GM12864 (cell line): ENCODE measurements around the gene CTNNBL1.

ENCODE experiments used
- DNase-seq: peaks from one replicate; pipeline ENCODE4 v3.0.0-alpha.2; 2011; ENCODE audit warnings: low read depth
- H3K4me3 ChIP-seq: 2 replicates; pipeline ENCODE4 v1.5.1; 2011; ENCODE audit warnings: mild to moderate bottlenecking, low read depth, low read length, control low read depth
- TF ChIP-seq, protein P1 (sequence below): IDR thresholded peaks from 2 replicates; pipeline ENCODE4 v1.5.1; 2011; ENCODE audit warnings: low read depth, mild to moderate bottlenecking, moderate library complexity, low read length, control low read depth, inconsistent platforms; ENCODE audit errors: missing control alignments

Gene CTNNBL1, protein sequence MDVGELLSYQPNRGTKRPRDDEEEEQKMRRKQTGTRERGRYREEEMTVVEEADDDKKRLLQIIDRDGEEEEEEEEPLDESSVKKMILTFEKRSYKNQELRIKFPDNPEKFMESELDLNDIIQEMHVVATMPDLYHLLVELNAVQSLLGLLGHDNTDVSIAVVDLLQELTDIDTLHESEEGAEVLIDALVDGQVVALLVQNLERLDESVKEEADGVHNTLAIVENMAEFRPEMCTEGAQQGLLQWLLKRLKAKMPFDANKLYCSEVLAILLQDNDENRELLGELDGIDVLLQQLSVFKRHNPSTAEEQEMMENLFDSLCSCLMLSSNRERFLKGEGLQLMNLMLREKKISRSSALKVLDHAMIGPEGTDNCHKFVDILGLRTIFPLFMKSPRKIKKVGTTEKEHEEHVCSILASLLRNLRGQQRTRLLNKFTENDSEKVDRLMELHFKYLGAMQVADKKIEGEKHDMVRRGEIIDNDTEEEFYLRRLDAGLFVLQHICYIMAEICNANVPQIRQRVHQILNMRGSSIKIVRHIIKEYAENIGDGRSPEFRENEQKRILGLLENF

DNA sequence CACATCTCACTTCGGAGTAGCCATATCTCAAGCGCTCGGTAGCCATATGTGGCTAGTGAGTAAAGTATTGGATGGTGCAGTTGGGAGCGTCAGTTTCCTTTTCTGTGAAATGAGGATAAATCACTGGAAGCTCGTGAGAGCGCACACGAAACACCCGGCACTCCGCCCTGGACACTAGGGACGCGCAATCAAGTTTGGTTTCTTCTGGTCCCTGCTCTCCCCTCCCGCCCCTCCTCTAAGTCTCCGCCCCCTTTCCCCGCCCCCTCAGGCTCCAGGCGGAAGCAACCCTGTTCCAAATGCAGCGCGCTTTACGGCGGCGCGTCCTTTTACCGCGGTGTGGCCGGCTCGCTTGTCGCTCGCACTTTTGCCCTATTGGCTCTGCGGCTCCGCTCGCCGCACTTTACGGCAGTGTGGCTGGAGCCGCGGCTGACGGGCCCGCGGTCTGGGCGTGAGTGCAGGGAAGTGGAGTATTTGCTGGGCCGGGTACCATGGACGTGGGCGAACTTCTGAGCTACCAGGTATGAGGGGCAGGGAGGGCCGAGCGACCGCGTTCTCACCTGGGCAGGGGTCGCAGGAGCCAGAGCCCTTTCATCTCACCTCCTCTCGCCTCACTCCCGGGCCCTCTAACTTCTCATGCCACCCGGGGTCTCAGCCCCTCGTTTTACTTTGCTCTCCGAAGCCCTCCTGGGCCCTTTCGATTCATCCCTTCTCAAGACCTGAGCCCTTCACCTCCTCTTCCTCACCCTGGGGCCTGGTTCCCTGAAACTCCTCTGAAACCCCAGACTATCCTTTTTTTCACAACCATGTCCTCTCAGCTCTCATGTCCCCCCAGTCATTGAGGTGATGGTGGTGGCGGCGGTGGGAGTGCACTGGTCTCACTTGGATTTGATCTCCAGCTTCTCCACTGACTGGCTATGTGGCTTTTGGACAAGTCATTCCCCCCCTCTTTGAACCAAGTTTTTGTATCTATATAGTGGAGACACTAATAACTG, at the start of gene CTNNBL1:
TSS of gene CTNNBL1 (plus strand) at position 396 of the 992 bp plus-strand sequence. CDS start at position 489, 93 bp downstream.
- DNase-seq, result peak; percentile 90
- H3K4me3 ChIP-seq, result peak within 1 kb of the TSS; percentile 100
- TF ChIP-seq, protein P1, sequence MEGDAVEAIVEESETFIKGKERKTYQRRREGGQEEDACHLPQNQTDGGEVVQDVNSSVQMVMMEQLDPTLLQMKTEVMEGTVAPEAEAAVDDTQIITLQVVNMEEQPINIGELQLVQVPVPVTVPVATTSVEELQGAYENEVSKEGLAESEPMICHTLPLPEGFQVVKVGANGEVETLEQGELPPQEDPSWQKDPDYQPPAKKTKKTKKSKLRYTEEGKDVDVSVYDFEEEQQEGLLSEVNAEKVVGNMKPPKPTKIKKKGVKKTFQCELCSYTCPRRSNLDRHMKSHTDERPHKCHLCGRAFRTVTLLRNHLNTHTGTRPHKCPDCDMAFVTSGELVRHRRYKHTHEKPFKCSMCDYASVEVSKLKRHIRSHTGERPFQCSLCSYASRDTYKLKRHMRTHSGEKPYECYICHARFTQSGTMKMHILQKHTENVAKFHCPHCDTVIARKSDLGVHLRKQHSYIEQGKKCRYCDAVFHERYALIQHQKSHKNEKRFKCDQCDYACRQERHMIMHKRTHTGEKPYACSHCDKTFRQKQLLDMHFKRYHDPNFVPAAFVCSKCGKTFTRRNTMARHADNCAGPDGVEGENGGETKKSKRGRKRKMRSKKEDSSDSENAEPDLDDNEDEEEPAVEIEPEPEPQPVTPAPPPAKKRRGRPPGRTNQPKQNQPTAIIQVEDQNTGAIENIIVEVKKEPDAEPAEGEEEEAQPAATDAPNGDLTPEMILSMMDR, result no peak

DNA sequence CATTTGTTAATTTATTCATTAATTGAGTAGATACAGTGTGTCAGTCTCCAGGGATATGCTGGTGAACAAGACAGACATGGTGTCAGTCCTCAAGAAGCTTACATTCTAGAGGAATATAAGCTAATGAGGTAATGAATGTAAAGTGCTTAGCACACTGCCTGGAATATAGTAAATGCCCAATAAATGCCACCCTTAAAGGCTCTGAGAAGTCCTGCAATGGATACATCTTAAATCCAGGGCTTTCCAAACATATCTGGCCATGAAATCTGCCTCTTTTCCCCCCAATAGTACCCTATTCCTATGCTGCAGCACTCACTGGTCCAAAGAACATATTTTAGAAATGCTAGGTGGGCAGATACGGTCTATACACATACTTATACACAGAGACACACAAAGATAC, 49.2 kb upstream of the CTNNBL1 start:
- TF ChIP-seq, protein P1, result no peak
- no peak for DNase-seq

DNA sequence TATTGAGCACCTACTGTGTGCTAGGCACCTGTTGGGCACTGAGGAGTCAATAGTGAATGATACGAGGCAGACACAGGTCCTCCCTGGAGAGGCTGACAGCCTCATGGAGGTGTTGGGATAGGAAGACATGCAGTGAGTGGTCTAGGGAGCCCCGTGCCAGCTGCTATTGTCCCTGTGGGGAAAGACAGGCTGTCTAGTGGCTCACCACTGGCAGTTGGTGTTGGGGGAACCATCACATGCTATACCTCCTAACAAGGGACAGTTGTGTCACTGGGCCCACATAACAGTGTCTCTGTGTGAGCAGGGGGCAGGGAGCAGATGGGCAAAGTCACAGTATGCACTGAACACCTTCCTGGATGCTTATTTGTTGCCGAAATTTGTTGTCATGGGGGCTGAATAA, 45.9 kb upstream of the CTNNBL1 start:
- TF ChIP-seq, protein P1, result no peak
- H3K4me3 ChIP-seq, result no peak overlapping the region
- no peak for DNase-seq

More for the DNA sequence above, 49.2 kb upstream of the CTNNBL1 start:
- H3K4me3 ChIP-seq, result no peak overlapping the region

DNA sequence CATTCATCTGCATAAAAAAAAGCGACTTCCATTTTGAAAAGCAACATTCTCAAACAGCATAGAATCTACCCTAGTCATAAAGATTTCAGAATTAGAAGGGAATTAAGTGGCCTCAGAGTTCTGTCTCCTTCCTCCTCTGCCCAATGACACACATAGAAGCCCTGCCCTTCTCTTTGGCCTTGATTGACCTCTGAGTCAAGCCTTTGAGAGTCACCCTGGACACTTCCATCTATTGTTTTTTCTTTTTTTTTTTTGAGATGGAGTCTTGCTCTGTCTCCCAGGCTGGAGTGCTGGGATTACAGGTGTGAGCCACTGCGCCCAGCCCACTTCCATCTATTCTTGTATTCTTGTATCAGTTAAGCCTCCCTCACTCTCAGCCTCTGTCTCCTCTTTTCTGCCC, 44.8 kb upstream of the CTNNBL1 start:
- no peak overlapping the region for H3K4me3 ChIP-seq
- TF ChIP-seq, protein P1, result no peak
- no peak for DNase-seq

DNA sequence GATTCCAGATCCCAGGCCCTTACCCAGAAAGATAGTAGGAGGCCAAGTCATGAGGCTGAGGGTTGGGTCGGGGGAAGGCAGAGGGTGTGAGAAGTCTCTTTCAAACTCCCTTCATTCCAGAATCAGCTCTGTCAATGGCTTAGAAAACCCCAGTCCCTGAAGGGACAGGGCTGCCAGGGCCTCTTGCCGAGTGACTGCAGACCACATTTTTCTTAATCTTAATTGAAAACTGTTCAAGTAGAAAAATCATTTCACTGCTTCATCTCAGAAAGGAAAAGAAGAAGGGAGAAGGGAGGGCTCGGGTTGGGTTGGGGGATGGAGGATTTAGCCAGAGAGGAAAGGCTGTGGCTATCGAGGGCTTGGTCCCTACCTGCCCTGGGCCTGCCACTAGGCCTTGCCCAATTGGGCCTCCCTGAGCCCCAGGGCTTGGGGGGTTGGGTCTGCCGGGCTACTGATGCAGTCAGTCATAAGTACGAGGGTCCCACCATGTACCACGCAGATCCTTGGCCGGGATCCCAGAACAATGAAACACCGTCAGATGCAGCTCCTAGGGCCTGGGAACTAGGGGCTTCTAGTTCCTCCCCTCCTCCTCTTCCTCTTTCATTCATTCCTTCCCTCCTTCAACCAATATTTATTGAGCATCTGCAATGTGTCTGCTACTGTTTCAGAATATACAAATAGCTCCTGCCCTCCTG, 44.0 kb upstream of the CTNNBL1 start:
- TF ChIP-seq, protein P1, result no peak
- no peak overlapping the region for H3K4me3 ChIP-seq
- no peak for DNase-seq

DNA sequence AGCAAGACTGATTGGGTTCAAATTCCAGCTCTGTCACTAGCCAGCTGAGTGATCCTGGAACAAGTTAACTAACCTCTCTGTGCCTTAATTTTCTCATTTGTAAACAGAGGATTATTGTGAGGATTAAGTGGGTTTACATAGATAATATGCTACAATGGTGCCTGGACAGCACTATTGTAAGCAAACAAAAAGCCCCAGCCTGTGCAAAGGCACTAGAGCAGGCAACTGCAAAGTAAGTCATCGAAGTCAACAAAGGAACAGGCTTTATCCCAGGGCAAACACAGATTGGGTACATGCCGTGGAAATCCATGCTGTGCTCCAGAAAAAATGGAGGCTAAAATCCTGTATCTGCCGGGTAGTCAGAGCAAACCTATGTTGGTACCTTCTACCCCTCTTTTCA, 43.2 kb upstream of the CTNNBL1 start:
- DNase-seq, result no peak
- TF ChIP-seq, protein P1, result no peak
- H3K4me3 ChIP-seq, result no peak overlapping the region
